K562 (cell line): Measurements from ENCODE around the gene DNAI1. TPM values are rescaled to one million over a fixed set of nuclear protein-coding genes. Genes with fewer than 3 reads are reported as not detected.

Experiments used
- ATAC-seq: fragments of 200-7000 bp; cut with Tn5 transposase; 3 replicates; pipeline ENCODE4 v1.9.1; 2020; ENCODE audit warnings: moderate library complexity
- BruUV-seq: library from RNA; stranded (reverse); fragments of 400-500 nt; replicated peaks from 2 replicates; lab custom pipeline; 2021; lab: Mats Ljungman, UMichigan
- CTCF ChIA-PET: fragments of 300-600 bp; formaldehyde crosslinking; extraction: SDS; loops from one replicate; lab custom pipeline; 2021; ENCODE audit warnings: low intra/inter-chr PET ratio; lab: Yijun Ruan, JAX
- POLR2A ChIA-PET: fragments of 300-600, 350-650 bp; sonication (Branson Sonifier 250); formaldehyde crosslinking; extraction: SDS; loops from one replicate; lab custom pipeline; 2021; ENCODE audit warnings: antibody characterized with exemption, inconsistent platforms; lab: Yijun Ruan, JAX
- DNase-seq, 4 experiments: peaks; one replicate each; pipeline versions ENCODE4 v3.0.0 to v3.0.0-alpha.2; 2011 to 2018; ENCODE audit warnings: low spot score in 3 of 4, mixed read lengths in 3 of 4; ENCODE audit errors: extremely low read depth in 1 of 4
- FAIRE-seq: peaks from 2 replicates; lab custom pipeline; 2011; peaks lifted over from hg19 to GRCh38; lab: Jason Lieb, UNC
- H2AFZ ChIP-seq: 2 replicates; pipeline ENCODE4 v1.6.0; 2011; ENCODE audit warnings: low read depth, low read length, control low read depth, inconsistent platforms
- H3K27ac ChIP-seq: fragments of 200-600 bp; 3 replicates; pipeline ENCODE4 v1.8.0; 2011; ENCODE audit warnings: low read depth, mild to moderate bottlenecking, control low read depth, inconsistent platforms, low read length, moderate library complexity, mixed read lengths; ENCODE audit errors: extremely low read depth
- H3K27me3 ChIP-seq, 2 experiments: fragments of 300-600 bp in 1 of 2; 2 replicates in 1 of 2; 3 replicates in 1 of 2; pipeline versions ENCODE4 v1.6.0 to v1.8.0; 2011; ENCODE audit warnings: inconsistent platforms in 2 of 2, low read length in 2 of 2, mild to moderate bottlenecking in 1 of 2, mixed read lengths in 1 of 2, moderate library complexity in 1 of 2; ENCODE audit not compliant: control insufficient read depth in 2 of 2, insufficient read depth in 2 of 2
- H3K36me3 ChIP-seq: fragments of 300-600 bp; 3 replicates; pipeline ENCODE4 v1.8.0; 2011; ENCODE audit warnings: mild to moderate bottlenecking, low read length, inconsistent platforms; ENCODE audit not compliant: control insufficient read depth, insufficient read depth
- H3K4me1 ChIP-seq, 2 experiments: fragments of 200-600 bp in 1 of 2; replicated peaks in 1 of 2; 2 replicates in 1 of 2; 3 replicates in 1 of 2; pipeline versions ENCODE4 v1.5.1 to v1.8.0; 2011; ENCODE audit warnings: inconsistent platforms in 2 of 2, low read length in 2 of 2, mild to moderate bottlenecking in 1 of 2, mixed read lengths in 1 of 2, moderate library complexity in 1 of 2; ENCODE audit not compliant: control insufficient read depth in 2 of 2, insufficient read depth in 2 of 2
- H3K4me2 ChIP-seq: 2 replicates; pipeline ENCODE4 v1.6.1; 2011; ENCODE audit warnings: low read length, control low read depth, inconsistent platforms, mixed read lengths; ENCODE audit not compliant: insufficient read depth
- H3K4me3 ChIP-seq: fragments of 200-600 bp; sonication (generic), shearing (Covaris generic); 2 replicates; pipeline ENCODE4 v1.5.1; 2016; ENCODE audit warnings: control low read depth, inconsistent platforms
- H3K79me2 ChIP-seq: fragments of 200-600 bp; 3 replicates; pipeline ENCODE4 v1.8.0; 2011; ENCODE audit warnings: low read length, inconsistent platforms; ENCODE audit not compliant: control insufficient read depth, insufficient read depth
- H3K9ac ChIP-seq, 2 experiments: 2 replicates each; pipeline versions ENCODE4 v1.6.0 to v1.6.1; 2011; ENCODE audit warnings: low read depth in 2 of 2, low read length in 2 of 2, control low read depth in 1 of 2, inconsistent platforms in 1 of 2, mild to moderate bottlenecking in 1 of 2, mixed read lengths in 1 of 2; ENCODE audit not compliant: insufficient read depth in 1 of 2
- H3K9me1 ChIP-seq: one replicate; pipeline ENCODE4 v1.6.0; 2011; ENCODE audit warnings: inconsistent platforms, mild to moderate bottlenecking, low read length, moderate library complexity; ENCODE audit not compliant: control insufficient read depth, insufficient read depth
- H3K9me3 ChIP-seq: replicated peaks from 2 replicates; pipeline ENCODE4 v1.5.1; 2011; ENCODE audit warnings: low read depth, low read length, inconsistent platforms; ENCODE audit not compliant: control insufficient read depth, insufficient read depth
- H4K20me1 ChIP-seq: replicated peaks from 2 replicates; pipeline ENCODE4 v1.6.1; 2011; ENCODE audit warnings: low read length, inconsistent platforms, mixed read lengths; ENCODE audit not compliant: control insufficient read depth, insufficient read depth
- CBX3 ChIP-seq, 2 experiments: IDR thresholded peaks; 1 replicate in 1 of 2; 2 replicates in 1 of 2; pipeline ENCODE4 v1.6.1; 2012; ENCODE audit warnings: inconsistent platforms in 2 of 2, low read length in 2 of 2, borderline replicate concordance in 1 of 2, control low read depth in 1 of 2
- ETV1 ChIP-seq: fragments of 450-650 bp; conservative IDR thresholded peaks from 2 replicates; pipeline ENCODE4 v1.6.1; 2016; ENCODE audit warnings: missing genetic modification characterization, control low read depth, low read depth, missing compliant biosample characterization
- SLC30A9 ChIP-seq: fragments of 250-450 bp; sonication (Bioruptor Pico); IDR thresholded peaks from 2 replicates; pipeline ENCODE4 v1.8.0; 2022; ENCODE audit warnings: mild to moderate bottlenecking, moderate library complexity
- SMAD2 ChIP-seq: fragments of 150-350 bp; IDR thresholded peaks from 2 replicates; pipeline ENCODE4 v1.6.1; 2014; ENCODE audit warnings: low read depth, mild to moderate bottlenecking, low read length
- TFAM ChIP-seq: fragments of 250-450 bp; sonication (Bioruptor Pico); conservative IDR thresholded peaks from 2 replicates; pipeline ENCODE4 v1.5.0; 2021; ENCODE audit warnings: mild to moderate bottlenecking, moderate library complexity
- ZFX ChIP-seq: sonication (generic); formaldehyde crosslinking; IDR thresholded peaks from 2 replicates; pipeline ENCODE4 v1.8.0; 2022; ENCODE audit warnings: mild to moderate bottlenecking, missing genetic modification reagents, moderate library complexity
- ZNF239 ChIP-seq: fragments of 250-450 bp; sonication (Bioruptor Pico); IDR thresholded peaks from 2 replicates; pipeline ENCODE4 v1.4.0; 2020; ENCODE audit warnings: mild to moderate bottlenecking
- ZNF551 ChIP-seq: fragments of 250-450 bp; sonication (Bioruptor Pico); IDR thresholded peaks from 2 replicates; pipeline ENCODE4 v1.5.0; 2021; ENCODE audit warnings: mild to moderate bottlenecking, moderate library complexity
- WGBS: fragments of 100-300 bp; shearing (Covaris generic); methylation state at CpG from one replicate; pipeline ENCODE4 v1.1.6; 2016; ENCODE audit warnings: low coverage, mixed read lengths; ENCODE audit not compliant: insufficient coverage; ENCODE audit errors: missing lambda C conversion rate; 5-methylcytosine and 5-hydroxymethylcytosine counted together
- in situ Hi-C: fragments of 300-500 bp; cut with MboI; formaldehyde crosslinking; loops from 4 replicates; pipeline ENCODE4 v1.15.0; 2018; ENCODE audit warnings: inconsistent platforms, mixed read lengths
- intact Hi-C: fragments of 100-400 bp; cut with micrococcal nuclease; formaldehyde crosslinking; loops from 2 replicates; pipeline ENCODE4 v1.14.2; 2022
- polyA plus RNA-seq, 8 experiments: library from polyadenylated mRNA; depleted of rRNA in 4 of 8; stranded (reverse) in 5 of 8; unstranded in 3 of 8; fragments of >200 nt; fragmentation: Nextera tagmentation in 2 of 8; fragmentation: Illumina TruSeq in 1 of 8; extraction: Ambion mirVana in 2 of 8; extraction: Trizol in 1 of 8; gene quantifications; 2 replicates each; pipeline versions ENCODE4 v1.2.1 to v1.2.3, GENCODE V29; 2011 to 2014; ENCODE audit warnings: inconsistent platforms in 1 of 8, missing spikeins in 1 of 8
- total RNA-seq, 7 experiments: library from RNA; depleted of rRNA in 6 of 7; stranded (reverse); fragments of >200 nt in 6 of 7; fragmentation: Illumina TruSeq in 2 of 7; extraction: Trizol in 2 of 7; gene quantifications; 2 replicates each; pipeline versions ENCODE4 v1.2.1 to v1.2.3, GENCODE V29; 2011 to 2021; ENCODE audit warnings: low replicate concordance in 1 of 7
- TF ChIP-seq, protein P1 (sequence below): fragments of 250-450 bp; sonication (Bioruptor Pico); IDR thresholded peaks from 2 replicates; pipeline ENCODE4 v1.8.0; 2021; ENCODE audit warnings: moderate library complexity, mild to moderate bottlenecking, inconsistent platforms
- TF ChIP-seq, protein P2 (sequence below): fragments of 250-450 bp; sonication (Bioruptor Pico); IDR thresholded peaks from 2 replicates; pipeline ENCODE4 v1.8.0; 2022; ENCODE audit warnings: inconsistent platforms

The DNAI1 gene
- total and polyA plus RNA-seq, 9 of the 15 experiments (the other 6 are each of a cell fraction or from before 2014, with no cell fraction given), result 0.01 to 0.17 (median 0.04) TPM; not detected in 6

DNA sequence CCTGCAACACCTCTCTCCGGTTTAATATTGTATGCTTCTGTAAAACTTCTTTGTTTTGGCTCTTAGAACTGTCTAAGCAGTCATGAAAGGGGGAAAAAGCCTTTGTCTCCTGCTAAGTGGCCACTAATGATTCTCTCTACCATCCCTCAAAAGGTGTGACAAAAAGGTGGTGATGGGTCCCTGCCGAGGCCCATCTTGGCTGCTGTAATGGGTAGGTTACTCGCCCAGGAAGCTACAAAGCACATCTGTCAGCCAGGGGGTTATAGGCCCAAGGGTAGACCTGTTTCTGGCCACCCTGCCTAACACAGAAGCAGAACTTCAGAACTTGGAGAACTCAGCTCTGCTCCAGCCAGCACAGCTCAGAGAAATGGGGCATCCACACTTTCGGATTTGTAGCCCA is 1.9 kb upstream of the DNAI1 start:
- H3K9ac ChIP-seq, result peak overlapping the region in 1 of 2 experiments; percentile 92; a peak in 1 of 4 replicates

DNA sequence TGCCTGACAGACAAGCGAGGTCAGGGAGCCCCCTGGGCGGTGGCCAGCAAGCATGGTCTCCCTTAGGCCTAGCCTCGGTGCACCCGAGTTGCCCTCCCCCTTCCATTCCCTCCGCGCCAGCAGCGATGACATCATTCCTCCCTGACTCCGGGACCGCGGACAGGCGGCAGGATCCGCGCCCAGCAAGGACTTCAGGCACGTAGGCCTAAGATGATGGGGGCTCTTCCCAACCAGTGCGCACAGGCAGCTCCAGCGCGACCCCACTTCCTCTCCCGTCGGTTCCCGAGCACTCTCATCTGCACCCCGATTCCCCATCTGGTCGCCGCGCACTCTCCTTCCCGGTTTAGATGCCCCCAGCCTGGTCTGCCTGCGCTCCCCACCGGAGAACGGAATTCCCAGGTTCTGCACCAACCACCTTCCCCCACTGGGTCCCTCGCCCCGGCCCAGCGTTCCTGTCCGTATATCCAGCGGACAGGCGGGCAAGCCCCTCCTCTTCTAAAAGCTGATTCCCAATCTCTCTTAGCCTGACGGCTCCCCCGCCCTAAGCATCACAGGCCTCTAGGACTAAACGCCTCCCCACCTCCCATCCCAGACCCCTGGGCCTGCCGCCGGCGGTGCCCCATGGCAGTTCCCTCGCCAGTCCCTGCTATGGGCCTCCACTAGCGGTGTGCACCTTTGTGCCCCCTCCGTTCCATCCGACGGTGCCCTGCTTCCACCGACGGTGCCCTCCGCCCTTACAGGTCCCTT is 1.2 kb upstream of the DNAI1 start:
- H3K4me2 ChIP-seq, result peak overlapping the region; percentile 73
- 37% methylated on average over 25 of the region's 48 CpGs for WGBS
- no peaks in the 10 kb centered on the region for H3K36me3 ChIP-seq
- peak; percentile 21 to 38 (median 24) for DNase-seq
- no peak overlapping the region for H2AFZ ChIP-seq
- H3K27ac ChIP-seq, result no peak overlapping the region
- H3K27me3 ChIP-seq, result no peaks in the 10 kb centered on the region
- H3K4me1 ChIP-seq, result peaks cover 4 to 22% of the 10 kb centered on the region in 2 experiments; a peak in 4 of 5 replicates
- H3K9me3 ChIP-seq, result no peaks in the 10 kb centered on the region
- H3K79me2 ChIP-seq, result peaks cover 4% of the 10 kb centered on the region; the same call in 1 of the 3 replicates
- no peaks in the 10 kb centered on the region for H3K9me1 ChIP-seq
- in situ Hi-C loops, result no loop called here
- H3K9ac ChIP-seq, result peak overlapping the region; percentile 44 to 92; a peak in 3 of 4 replicates
- H4K20me1 ChIP-seq, result peaks cover 8% of the 10 kb centered on the region; the same call in 1 of the 2 replicates
- CTCF ChIA-PET, result no interaction called here
- no peak for FAIRE-seq
- H3K4me3 ChIP-seq, result peak overlapping the region; percentile 58
- intact Hi-C loops, result no loop called here
- ATAC-seq, result peak; percentile 24; the same call in 1 of the 3 replicates
- no TSS peak for BruUV-seq
- POLR2A ChIA-PET, result interaction anchor here (0.6 to 0.8 kb wide), 2 partner anchors 10 to 142 kb away, joined by 3 read pairs; no protein-coding TSS in a partner anchor
- no peak for TF ChIP-seq ZNF239 (CRISPR knock-in tag)
- TF ChIP-seq TFAM (CRISPR knock-in tag), result no peak
- no peak for TF ChIP-seq CBX3 (IDR thresholded peaks at IDR 0.05; ENCODE audit: borderline replicate concordance in 1 of 2, low read length in 2 of 2)
- TF ChIP-seq ZFX, result peak; percentile 73
- TF ChIP-seq ZNF551 (CRISPR knock-in tag), result no peak
- TF ChIP-seq, protein P1, sequence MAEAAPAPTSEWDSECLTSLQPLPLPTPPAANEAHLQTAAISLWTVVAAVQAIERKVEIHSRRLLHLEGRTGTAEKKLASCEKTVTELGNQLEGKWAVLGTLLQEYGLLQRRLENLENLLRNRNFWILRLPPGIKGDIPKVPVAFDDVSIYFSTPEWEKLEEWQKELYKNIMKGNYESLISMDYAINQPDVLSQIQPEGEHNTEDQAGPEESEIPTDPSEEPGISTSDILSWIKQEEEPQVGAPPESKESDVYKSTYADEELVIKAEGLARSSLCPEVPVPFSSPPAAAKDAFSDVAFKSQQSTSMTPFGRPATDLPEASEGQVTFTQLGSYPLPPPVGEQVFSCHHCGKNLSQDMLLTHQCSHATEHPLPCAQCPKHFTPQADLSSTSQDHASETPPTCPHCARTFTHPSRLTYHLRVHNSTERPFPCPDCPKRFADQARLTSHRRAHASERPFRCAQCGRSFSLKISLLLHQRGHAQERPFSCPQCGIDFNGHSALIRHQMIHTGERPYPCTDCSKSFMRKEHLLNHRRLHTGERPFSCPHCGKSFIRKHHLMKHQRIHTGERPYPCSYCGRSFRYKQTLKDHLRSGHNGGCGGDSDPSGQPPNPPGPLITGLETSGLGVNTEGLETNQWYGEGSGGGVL, result no peak
- TF ChIP-seq ETV1 (tag), result no peak
- TF ChIP-seq SLC30A9 (CRISPR knock-in tag), result no peak
- TF ChIP-seq, protein P2, sequence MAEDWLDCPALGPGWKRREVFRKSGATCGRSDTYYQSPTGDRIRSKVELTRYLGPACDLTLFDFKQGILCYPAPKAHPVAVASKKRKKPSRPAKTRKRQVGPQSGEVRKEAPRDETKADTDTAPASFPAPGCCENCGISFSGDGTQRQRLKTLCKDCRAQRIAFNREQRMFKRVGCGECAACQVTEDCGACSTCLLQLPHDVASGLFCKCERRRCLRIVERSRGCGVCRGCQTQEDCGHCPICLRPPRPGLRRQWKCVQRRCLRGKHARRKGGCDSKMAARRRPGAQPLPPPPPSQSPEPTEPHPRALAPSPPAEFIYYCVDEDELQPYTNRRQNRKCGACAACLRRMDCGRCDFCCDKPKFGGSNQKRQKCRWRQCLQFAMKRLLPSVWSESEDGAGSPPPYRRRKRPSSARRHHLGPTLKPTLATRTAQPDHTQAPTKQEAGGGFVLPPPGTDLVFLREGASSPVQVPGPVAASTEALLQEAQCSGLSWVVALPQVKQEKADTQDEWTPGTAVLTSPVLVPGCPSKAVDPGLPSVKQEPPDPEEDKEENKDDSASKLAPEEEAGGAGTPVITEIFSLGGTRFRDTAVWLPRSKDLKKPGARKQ (CRISPR knock-in tag), result peak; percentile 38; the same call in 1 of the 2 replicates

More for the DNA sequence above, 1.9 kb upstream of the DNAI1 start:
- H3K36me3 ChIP-seq, result no peaks in the 10 kb centered on the region
- TSS peak; percentile 45 for BruUV-seq
- peak overlapping the region; percentile 73; the same call in 1 of the 2 replicates for H3K4me2 ChIP-seq
- WGBS, result 81% methylated on average over 3 of the region's 4 CpGs
- no peak for TF ChIP-seq SMAD2
- FAIRE-seq (no peak), ATAC-seq (no peak), DNase-seq (no peak)
- peaks cover 8 to 22% of the 10 kb centered on the region in 2 experiments; a peak in 4 of 5 replicates for H3K4me1 ChIP-seq
- intact Hi-C loops (no loop called here), in situ Hi-C loops (no loop called here)
- H3K9me1 ChIP-seq, result no peaks in the 10 kb centered on the region
- H3K27me3 ChIP-seq, result no peaks in the 10 kb centered on the region
- ChIA-PET POLR2A (interaction anchor here (0.6 to 0.9 kb wide), 3 partner anchors 10 to 141 kb away, joined by 3 to 4 read pairs (median 3); no protein-coding TSS in a partner anchor), CTCF (no interaction called here)
- H3K27ac ChIP-seq, result no peak overlapping the region
- H3K79me2 ChIP-seq, result peaks cover 4% of the 10 kb centered on the region; the same call in 1 of the 3 replicates
- H2AFZ ChIP-seq, result no peak overlapping the region
- H3K4me3 ChIP-seq, result no peak overlapping the region
- peaks cover 10% of the 10 kb centered on the region for H4K20me1 ChIP-seq
- H3K9me3 ChIP-seq, result no peaks in the 10 kb centered on the region
